HG02870 (cell line): ENCODE data around the gene MACROH2A1.

Experiments
- ATAC-seq: cut with Tn5 transposase; IDR thresholded peaks from one replicate; pipeline ENCODE4 v1.9.1; 2021; ENCODE audit warnings: mild to moderate bottlenecking, moderate library complexity; ENCODE audit not compliant: unreplicated experiment

Gene MACROH2A1

DNA sequence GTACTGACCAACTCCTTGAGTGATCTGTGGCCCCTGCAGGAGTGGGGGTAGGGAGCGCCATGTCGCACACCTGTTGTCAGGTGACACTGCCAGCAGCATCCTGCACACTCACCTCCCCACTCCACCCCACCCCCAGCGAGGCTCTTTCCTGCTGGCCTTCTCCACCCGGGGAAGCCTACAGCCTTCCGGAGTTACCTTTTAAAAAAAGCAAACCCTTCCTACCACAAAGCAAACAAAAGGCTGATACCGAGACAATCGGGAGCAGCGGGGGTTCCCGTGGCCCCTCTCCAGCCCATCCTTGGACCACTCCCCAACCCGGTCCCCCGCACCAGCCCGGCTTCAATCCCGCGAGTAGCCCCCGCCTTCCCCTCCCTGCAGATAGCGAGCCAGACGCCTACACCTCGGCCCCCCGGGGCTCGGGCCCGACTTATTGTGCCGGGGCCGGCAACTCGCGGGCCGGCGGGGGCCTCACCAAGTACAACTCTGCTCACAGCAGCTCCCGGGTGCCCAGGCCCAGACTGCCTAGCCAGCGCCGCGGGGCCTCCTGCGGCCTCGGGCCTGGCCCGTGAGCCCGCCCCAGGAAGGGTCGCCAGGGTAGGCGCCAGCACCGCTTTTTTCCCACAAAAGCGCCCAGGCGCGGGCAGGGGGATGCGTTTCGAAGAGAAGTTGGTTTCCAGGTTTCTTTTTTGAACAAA, 724 bp downstream of the MACROH2A1 start:
- ATAC-seq, result peak; percentile 31

DNA sequence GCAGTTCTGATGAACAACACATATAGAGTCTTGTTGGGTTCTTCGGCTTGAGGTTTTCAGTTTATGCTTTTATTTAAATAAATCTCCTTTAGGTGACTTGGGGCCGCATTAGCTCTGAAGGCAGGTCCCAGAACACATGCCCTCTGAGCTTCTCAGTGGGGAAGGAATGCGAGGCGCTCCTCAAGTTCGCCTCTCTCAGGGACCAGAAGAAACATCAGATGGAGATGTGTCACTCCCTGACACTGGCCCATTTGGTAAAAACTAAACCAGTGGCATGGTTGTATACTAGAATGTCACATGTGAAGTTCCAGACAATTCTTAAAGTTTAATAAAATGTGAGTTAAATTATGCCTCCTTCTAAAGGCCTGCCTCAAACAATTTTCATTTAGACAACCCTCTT, 1.9 kb downstream of the MACROH2A1 start:
- no peak for ATAC-seq

DNA sequence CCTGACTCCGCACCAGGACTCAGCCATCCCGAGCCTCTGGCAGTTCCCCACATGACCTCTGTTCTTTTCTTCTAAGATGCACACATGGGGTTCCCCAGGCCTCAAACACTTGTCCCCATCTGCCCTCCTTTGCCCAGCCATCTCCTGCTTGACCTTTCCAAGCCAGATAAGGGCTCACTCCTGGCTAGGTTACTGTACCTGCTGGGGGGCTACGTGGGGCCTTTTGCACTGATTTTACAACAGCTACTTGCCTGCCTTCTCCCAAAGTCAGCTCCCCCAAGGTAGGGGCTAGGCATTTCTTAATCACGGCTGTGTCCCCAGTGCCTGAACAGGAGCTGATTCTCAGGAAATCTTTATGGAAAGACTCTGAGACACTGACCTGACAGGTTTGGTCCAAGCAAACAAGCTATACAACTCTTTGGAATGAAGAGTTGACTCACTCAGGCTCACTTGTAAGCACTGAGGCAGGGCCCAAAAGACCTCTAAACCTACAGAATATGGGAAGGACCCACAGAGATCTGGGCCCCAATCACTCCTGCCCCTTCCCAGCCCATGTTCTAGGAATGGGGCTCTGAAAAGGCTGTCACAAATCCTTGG, 2.5 kb downstream of the MACROH2A1 start:
- no peak for ATAC-seq

DNA sequence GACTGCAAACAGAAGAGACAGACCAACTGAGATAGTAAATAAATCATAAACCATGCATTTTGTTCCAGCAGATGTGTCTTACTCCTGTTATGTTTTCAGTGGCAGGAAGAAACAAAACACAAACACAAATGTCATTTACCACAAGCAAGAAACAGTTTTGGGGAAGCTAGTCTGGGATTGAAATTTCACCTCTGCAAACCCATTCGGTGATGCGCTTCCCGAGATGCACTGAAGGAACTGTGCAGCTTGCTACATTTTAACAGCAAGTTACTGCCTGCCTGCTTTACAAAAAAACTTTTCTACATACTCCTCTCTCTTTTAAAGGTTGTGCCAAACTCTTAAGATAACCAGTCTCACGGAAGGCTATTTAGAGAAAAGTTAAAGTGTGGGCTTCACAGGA, 3.2 kb downstream of the MACROH2A1 start:
- no peak for ATAC-seq

DNA sequence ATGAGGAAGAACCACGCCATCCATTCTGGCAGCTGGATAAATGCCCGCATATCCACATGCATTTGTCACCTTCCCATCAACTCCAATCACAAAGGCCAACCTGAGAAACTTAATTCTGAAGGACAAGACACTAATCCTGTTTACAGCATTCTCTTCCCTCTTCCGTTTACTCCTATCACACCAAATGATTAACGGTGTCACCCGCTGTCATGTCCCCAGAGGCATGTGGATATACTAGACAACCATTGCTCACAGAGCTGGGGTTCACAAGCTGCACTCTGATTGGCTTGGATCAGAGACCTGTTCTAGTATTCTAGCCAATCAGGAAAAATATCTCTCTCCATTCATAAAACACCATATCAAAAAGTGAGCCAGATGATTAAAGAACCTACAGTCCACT, 3.6 kb downstream of the MACROH2A1 start:
- ATAC-seq, result no peak

DNA sequence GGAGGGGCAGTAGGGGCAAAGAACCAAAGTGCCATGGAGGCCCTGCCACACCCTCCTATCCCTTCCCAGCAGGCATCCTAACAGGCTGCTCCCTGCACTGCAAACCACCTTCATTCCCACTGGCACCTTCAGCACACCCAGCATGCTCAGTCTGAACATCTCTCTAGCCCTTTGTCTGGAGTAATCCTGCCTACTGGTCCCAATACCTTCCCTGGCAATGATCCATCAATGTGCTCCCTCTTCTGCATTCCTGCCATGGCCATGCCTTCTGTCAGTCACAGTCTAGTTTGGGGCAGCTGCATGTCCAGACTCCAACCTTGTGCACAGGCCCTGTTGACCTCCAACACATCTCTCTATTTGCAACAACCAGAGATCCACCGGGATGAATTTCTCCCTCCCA, 4.9 kb downstream of the MACROH2A1 start:
- ATAC-seq, result no peak

DNA sequence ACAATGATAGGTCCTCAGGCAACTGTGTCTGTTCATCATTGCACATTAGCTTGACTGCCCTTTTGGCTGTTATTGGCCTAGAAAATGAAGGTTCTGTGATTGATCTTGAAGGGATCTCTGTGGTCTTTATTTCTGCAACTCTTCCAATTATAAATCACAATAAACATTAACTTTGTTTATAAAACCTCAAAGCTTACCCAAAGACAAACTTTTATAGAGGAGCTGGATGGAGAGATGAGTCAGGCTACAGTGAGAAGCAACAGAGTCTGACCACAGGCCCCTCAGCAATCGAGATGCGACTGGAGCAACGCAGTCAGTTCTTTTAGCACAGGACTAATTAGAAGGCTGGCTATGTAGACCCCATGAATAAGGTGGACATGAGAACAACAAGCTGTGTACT, 5.3 kb downstream of the MACROH2A1 start:
- no peak for ATAC-seq

DNA sequence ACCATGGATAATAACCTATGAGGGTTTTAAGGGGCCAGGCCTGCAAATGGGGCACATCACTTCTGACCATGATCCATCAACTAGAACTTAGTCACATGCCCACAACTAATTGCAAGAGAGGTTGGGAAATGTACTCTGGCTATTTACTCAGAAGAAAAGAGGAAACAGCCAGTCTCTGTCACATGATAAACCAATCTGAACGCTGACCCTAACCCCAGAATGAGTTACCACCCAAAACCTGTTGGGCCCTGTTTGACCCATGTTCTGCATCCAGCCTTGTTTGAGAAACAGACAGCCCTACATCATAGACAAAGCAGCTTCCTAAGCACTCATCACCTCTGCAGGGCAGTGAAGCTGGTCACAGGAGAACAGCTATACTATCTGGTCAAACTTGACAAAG, 5.8 kb downstream of the MACROH2A1 start:
- ATAC-seq, result no peak

DNA sequence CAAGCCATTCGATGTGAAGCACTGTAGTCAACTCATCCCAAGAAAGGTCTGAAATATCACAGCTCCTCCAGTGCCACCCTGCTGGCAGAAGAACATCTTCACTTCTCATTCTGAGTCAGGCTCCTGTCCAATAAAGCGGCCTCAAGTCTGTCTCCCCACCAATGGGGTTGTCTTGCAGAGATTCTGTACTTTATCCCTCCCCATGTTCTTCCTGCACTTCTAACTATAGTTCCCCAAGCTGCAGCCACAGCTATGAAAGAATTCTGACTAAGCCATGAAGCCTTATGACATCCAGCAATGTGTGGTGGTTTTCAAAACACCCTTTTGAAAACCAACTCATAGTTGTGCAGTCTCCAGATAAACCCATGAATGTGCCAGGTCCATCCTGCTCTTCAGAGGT, 6.8 kb downstream of the MACROH2A1 start:
- no peak for ATAC-seq

DNA sequence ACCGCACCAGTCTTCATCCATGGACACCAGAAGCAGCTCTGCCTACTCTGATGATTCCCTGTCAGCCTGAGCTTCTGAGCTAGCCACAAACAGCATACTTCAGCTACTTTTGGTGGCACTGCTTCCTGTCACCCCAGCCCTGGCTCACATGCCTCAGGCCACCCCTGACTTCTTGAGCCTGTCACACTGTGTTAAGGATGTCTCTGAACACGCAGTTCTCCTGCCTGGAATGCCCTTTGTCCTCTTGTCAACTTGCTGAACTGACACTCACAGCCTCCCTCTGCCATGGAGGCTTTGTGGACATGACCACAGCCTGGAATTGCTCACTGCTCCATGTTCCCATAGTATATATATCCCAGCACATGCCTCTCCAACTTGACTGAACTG, 7.2 kb downstream of the MACROH2A1 start:
- ATAC-seq, result no peak

DNA sequence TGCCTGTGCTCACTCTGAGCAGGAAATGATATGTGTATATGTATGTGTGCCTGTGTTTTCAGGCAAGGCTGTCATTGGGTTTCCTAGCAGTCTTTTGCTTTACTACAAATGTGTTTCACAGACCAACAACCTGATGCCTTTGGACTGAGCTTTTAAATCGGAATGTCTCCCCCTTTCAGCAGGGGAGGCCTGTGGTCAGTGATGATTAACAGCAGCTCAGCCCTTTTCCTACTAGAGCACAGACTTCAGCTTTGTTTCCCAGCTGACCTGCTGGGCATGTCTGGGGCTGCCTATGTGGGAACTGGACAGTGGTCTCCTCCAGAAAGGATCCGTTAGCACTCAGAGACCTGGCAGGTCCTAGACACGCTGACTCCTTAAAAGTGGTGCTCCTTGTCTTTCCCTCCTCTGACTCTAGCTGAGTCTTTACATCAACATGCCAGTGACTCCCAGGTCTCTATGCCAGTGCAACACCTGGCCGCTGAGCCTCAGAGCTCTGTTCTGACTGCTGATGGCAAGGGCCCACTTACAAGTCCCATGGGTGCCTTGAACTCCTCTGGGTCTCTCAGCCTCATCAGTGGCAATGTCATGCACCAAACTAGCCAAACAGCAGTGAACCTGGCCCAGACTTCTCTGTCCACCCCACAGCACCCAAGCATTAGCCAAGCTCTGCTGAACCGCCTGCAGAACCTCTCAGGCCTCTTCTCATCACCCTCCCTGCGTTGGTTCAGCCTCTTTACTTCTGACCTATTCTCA, 7.7 kb downstream of the MACROH2A1 start:
- ATAC-seq, result no peak

DNA sequence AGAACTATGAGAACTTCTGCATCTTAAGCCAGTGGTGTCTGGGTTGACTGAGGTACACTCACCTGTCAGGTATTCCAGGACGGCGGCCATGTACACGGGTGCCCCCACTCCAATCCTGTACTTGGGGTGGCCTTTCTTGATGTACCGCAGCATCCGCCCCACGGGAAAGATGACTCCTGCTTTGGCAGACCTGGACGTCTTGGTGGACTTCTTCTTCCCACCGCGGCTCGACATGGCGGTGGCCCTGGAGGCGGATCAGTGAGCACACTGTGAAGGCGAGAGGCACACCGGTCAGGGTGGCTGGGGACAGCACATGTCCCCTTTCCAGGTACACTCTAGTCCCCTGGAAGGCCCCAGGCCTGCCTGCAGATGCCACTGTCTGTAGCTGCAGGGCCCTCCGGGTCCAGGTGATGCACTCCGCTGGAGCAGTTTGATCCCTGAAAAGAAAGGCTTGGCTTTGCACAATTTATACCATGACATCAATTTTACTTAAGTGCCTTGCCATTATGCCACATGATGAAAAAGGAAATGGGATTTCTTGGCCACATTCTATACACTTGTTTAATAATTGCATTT, 10.1 kb downstream of the MACROH2A1 start:
- no peak for ATAC-seq

DNA sequence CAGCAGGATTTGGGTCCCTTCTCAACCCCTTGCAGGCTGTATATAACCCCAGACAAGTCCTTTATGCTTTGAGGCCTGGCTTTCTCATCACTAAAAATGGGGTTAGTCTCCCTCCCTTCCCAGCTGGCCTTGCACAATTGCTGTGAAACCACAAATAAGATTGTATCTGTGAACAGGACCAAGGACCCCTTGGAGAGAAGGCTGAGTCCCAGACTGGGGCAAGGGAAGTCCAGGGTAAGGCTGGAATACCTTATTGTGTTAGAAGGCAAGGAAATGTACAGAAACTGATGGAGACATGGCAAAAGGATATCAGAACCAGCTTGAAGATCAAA, 11.4 kb downstream of the MACROH2A1 start:
- ATAC-seq, result no peak

DNA sequence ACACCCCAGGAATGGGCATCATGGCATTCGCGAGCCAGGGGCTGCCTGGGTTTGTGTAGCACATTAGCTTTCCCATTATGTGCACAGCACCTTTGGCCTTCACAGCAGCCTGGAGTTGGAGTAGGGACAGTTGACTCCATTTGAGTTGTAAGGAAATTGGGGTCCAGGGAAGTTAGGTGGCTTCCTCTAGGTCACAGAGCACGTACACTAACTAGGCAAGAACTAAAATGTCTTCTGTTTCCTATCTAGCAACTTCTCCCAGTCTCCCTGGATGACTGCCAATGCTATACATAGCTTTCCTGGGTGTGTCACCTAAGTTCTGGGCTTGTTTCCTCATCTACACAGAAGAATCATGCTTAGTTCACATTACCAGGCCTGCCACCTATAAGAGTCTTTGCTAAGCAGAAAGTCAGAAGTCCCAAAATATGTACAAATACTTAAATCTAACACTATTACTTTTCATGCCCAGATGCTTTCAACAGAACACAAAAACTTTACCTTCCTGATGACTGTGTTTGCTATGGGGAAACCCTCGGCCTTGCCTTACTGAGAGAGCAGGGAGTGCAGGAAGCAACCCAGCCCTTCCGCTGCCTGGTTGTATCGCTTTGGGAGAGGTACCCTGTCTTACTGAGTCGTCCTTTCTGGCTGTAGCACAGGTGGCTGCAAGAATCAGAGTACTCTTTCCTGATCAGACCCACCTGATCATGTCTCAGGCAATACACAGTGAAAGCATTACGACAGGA, 12.0 kb downstream of the MACROH2A1 start:
- no peak for ATAC-seq

DNA sequence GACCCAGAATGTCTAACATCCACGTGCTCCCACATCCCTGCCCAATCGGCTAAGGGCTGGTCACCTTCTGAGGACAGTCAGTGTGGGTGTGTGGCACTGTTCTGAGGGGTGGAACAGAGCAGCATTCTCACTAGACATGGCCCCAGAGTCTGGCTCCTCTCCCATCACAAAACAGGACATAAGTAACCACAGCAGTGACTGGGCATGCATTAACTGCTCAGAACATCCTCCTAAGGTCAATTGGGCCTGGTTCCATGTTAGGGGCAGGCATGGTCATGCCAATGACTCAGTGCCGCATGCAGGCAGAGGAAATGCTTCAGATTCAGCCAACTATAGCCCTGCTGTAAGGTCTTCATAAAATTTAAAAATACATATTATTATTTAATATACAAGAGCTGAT, 12.9 kb downstream of the MACROH2A1 start:
- ATAC-seq, result no peak

DNA sequence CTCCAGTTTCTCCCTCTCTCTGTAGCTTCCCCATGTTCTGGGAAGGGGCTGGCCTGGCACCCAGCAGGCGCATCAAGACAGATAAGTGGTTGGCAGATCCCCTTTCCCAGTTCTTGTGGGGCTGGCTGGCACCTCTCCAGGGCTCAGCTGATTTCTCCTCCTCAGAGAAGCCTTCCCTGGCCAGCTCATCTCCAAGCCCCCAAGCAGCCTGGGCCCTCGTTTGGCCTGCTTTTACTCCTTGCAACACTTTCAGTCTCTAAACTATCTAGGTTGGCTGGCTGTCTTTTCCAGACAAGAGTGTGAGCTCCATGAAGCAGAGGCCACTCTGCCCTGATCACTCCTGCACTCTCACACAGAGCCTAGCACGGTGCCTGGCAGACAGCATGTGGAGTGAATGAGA, 13.5 kb downstream of the MACROH2A1 start:
- no peak for ATAC-seq

DNA sequence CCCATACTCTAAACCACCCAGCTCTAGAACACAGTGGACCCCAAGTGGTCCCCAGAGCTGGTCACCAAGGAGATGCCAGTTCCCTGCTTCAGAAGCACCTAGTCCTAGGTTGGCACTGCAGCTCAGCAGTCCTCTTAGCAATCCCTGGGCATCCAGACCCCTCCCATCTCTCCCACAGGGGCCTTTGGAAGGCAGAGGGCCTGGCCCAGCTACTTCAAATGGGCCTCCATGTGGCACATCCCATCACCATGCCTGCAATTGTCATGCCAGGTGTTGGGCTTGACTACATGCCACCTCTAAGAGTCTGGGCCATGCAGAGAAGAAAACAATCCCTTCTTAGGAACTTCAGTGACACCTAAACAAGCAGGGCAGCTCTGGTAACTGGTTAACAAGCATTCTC, 14.1 kb downstream of the MACROH2A1 start:
- no peak for ATAC-seq

DNA sequence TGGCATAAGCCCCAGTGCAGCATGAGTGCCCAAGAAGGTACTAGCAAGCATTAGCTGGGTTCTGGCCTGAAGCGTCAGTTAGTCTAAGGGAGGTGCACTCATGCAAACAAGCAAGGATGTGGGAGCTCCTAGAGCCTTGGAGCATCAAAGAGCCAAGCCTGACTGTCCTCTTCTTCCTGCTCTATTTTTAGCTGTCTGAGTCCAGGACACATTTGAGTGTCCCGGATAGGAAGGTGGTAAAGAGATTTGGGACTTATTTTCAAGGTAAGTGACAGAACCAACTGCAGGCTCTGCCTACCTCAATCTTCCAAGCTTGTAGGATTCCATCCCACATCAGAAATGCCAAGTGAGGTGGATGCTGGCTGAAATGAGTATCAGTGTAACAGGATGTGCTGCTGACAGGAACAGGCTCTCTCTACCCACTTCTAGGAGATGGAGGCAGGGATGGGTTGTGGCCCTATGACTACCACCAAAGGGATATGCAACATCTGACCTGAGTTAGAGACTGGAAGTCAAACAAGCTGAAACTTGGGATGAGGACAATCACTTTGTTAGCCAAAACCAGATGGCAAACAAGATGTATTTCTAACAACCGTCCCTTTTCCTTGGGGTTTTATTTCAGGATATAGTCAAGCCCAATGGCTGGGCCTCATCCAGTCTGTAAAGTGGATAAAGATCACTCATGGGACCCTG, 15.1 kb downstream of the MACROH2A1 start:
- ATAC-seq, result no peak

DNA sequence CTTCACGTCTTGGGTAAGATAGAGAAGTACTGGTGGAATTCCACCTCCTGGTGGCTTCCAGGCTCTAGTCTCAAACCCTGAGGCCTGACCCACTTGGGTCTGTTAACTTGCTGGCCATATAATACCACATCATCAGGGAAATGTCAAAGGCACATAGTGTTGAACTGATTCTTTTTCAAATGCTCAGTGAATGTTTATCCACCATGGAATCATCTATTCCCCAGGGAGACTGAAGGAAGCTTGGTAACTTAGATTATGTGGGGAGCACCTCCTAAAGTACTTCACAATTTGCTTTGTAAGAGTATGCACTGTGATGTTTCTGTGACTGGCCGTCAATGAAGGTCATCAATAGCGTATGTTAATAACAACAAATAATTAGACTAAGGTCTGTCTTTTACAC, 16.1 kb downstream of the MACROH2A1 start:
- no peak for ATAC-seq

DNA sequence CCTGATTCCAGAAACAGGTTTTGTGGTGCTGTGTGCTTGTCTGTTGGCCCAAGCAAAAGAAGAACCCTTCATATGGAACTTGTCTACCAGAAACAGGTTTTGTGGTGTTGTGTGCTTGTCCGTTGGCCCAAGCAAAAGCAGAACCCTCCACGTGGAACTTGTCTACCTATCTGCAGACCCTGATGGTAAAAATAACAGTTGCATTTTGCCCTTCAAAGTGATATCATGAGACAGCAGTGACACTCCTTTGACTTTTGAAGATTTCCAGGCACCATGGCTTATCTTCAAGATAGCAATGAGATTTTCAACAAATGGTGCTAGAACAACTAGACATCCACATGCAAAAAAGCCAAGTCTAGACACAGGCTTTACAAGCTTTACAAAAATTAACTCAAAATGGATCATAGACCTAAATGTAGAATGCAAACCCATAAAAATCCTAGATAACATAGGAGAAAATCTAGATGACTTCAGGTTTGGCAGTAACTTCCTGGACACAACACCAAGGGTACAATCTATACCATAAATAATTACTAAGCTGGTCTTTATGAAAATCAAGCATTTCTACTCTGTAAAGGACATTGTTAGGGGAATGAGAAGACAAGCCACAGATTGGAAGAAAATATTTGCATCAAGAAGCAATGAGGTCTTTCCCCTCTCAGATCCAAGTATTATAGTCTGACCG, 16.8 kb downstream of the MACROH2A1 start:
- no peak for ATAC-seq
